Osteocyte (in vitro differentiated cells): Measurements from ENCODE around the gene MRPL28. TPM values are rescaled to one million over a fixed set of nuclear protein-coding genes. Genes with fewer than 3 reads are reported as not detected.
"Not testable (repeated sequence)": the region's sequence is repeated elsewhere in the genome, so short reads cannot be mapped to it uniquely, and the experiment has no call there.

Experiments
- DNase-seq: peaks from one replicate; pipeline ENCODE4 v3.0.0; 2021; ENCODE audit warnings: mixed read lengths; ENCODE audit not compliant: unreplicated experiment; ENCODE audit errors: extremely low spot score
- H3K27ac Mint-ChIP-seq: one replicate; pipeline ENCODE4 v1.8.0; 2021; ENCODE audit warnings: mild to moderate bottlenecking, mixed read lengths; ENCODE audit not compliant: unreplicated experiment
- H3K27me3 Mint-ChIP-seq: one replicate; pipeline ENCODE4 v1.8.0; 2021; ENCODE audit warnings: mixed read lengths; ENCODE audit not compliant: unreplicated experiment
- H3K36me3 Mint-ChIP-seq: one replicate; pipeline ENCODE4 v1.8.0; 2021; ENCODE audit warnings: mixed read lengths; ENCODE audit not compliant: unreplicated experiment
- H3K4me1 Mint-ChIP-seq: one replicate; pipeline ENCODE4 v1.8.0; 2021; ENCODE audit warnings: mixed read lengths; ENCODE audit not compliant: unreplicated experiment
- H3K4me3 Mint-ChIP-seq: one replicate; pipeline ENCODE4 v1.8.0; 2021; ENCODE audit warnings: mild to moderate bottlenecking, moderate library complexity, mixed read lengths; ENCODE audit not compliant: unreplicated experiment
- H3K9me3 Mint-ChIP-seq: one replicate; pipeline ENCODE4 v1.8.0; 2021; ENCODE audit warnings: mixed read lengths; ENCODE audit not compliant: unreplicated experiment
- CTCF ChIP-seq: fragments of 200-600 bp; sonication (generic); IDR thresholded peaks from 2 replicates; pipeline ENCODE4 v1.5.0; 2021; ENCODE audit warnings: antibody characterized with exemption, mild to moderate bottlenecking, moderate library complexity
- total RNA-seq: library from RNA; stranded (reverse); gene quantifications from 2 replicates; pipeline ENCODE4 v1.2.1, GENCODE V29; 2021

The MRPL28 gene
- total RNA-seq, 1 donor from 2014 or later: 71.7 TPM

- no peak overlapping the region for H3K4me3 Mint-ChIP-seq
- DNase-seq: no peak
- H3K4me1 Mint-ChIP-seq: peaks cover 11% of the 10 kb centered on the region
- H3K9me3 Mint-ChIP-seq: no peaks in the 10 kb centered on the region
- no peak overlapping the region for H3K27ac Mint-ChIP-seq
- TF ChIP-seq CTCF: no peak
- H3K36me3 Mint-ChIP-seq: no peaks in the 10 kb centered on the region
- H3K27me3 Mint-ChIP-seq: no peaks in the 10 kb centered on the region
Observed at GRCh38 chr16:333406-334094, 36.8 kb downstream of the MRPL28 start.

- not testable (repeated sequence) for H3K27me3 Mint-ChIP-seq, H3K4me3 Mint-ChIP-seq, H3K27ac Mint-ChIP-seq, H3K36me3 Mint-ChIP-seq, DNase-seq, H3K9me3 Mint-ChIP-seq
- peaks cover 15% of the 10 kb centered on the region for H3K4me1 Mint-ChIP-seq
Observed at GRCh38 chr16:331181-331814, 39.0 kb downstream of the MRPL28 start.

- no peak for TF ChIP-seq CTCF
- no peak for DNase-seq
- no peak overlapping the region for H3K4me3 Mint-ChIP-seq
- H3K9me3 Mint-ChIP-seq: no peaks in the 10 kb centered on the region
- no peak overlapping the region for H3K27ac Mint-ChIP-seq
- H3K4me1 Mint-ChIP-seq: peaks cover 15% of the 10 kb centered on the region
- H3K27me3 Mint-ChIP-seq: no peaks in the 10 kb centered on the region
- H3K36me3 Mint-ChIP-seq: no peaks in the 10 kb centered on the region
Observed at GRCh38 chr16:330741-331140, 39.6 kb downstream of the MRPL28 start.

GRCh38 chr16:325375-326145 lies 44.8 kb downstream of the MRPL28 start:
- H3K36me3 Mint-ChIP-seq: no peaks in the 10 kb centered on the region
- no peak overlapping the region for H3K4me3 Mint-ChIP-seq
- no peak overlapping the region for H3K27ac Mint-ChIP-seq
- no peak for DNase-seq
- peaks cover 4% of the 10 kb centered on the region for H3K4me1 Mint-ChIP-seq
- TF ChIP-seq CTCF: no peak
- H3K9me3 Mint-ChIP-seq: no peaks in the 10 kb centered on the region
- no peaks in the 10 kb centered on the region for H3K27me3 Mint-ChIP-seq

- Mint-ChIP-seq H3K27me3 (no peaks in the 10 kb centered on the region), H3K4me1 (peaks cover 4% of the 10 kb centered on the region), H3K36me3 (no peaks in the 10 kb centered on the region), H3K4me3 (no peak overlapping the region), H3K9me3 (no peaks in the 10 kb centered on the region), H3K27ac (no peak overlapping the region)
- no peak for DNase-seq
- no peak for TF ChIP-seq CTCF
Observed at GRCh38 chr16:324451-325334, 45.6 kb downstream of the MRPL28 start.
